DLD1 (cell line): ENCODE results near the gene CELA2A.
"Not testable (repeated sequence)": the region's sequence is repeated elsewhere in the genome, so short reads cannot be mapped to it uniquely, and the experiment has no call there.

Experiments
- in situ Hi-C: cut with HindIII; loops from 2 replicates; pipeline ENCODE4 v1.10.0; 2017; ENCODE audit warnings: low sequenced_read_pairs

The CELA2A gene

GRCh38 chr1:15463926-15464322 is 7.4 kb downstream of the CELA2A start:
- in situ Hi-C loops = not testable (repeated sequence)

GRCh38 chr1:15465674-15466073 is 9.1 kb downstream of the CELA2A start:
- in situ Hi-C loops = no loop called here

GRCh38 chr1:15466955-15467625 is 10.6 kb downstream of the CELA2A start:
- in situ Hi-C loops = not testable (repeated sequence)

- in situ Hi-C loops = no loop called here
These were observed 11.6 kb downstream of the CELA2A start for GRCh38 chr1:15468145-15468544.

- in situ Hi-C loops = no loop called here
These were observed 12.8 kb downstream of the CELA2A start for GRCh38 chr1:15469361-15469760.

GRCh38 chr1:15469821-15470448 is 13.4 kb downstream of the CELA2A start:
- in situ Hi-C loops = not testable (repeated sequence)

GRCh38 chr1:15471067-15471466 is 14.5 kb downstream of the CELA2A start:
- in situ Hi-C loops = not testable (repeated sequence)

- in situ Hi-C loops = not testable (repeated sequence)
These were observed 15.2 kb downstream of the CELA2A start for GRCh38 chr1:15471723-15472122.

GRCh38 chr1:15472587-15472986 is 16.1 kb downstream of the CELA2A start:
- in situ Hi-C loops = no loop called here

- in situ Hi-C loops = no loop called here
These were observed 19.3 kb downstream of the CELA2A start, which contains the start of gene CELA2B for GRCh38 chr1:15475752-15476314. CELA2B (plus strand) TSS chr1:15476104; CDS start chr1:15476126, 22 bp downstream.

GRCh38 chr1:15476927-15477326 is 20.4 kb downstream of the CELA2A start:
- in situ Hi-C loops = no loop called here

GRCh38 chr1:15477646-15478212 is 21.2 kb downstream of the CELA2A start:
- in situ Hi-C loops = no loop called here

- in situ Hi-C loops = no loop called here
These were observed 23.3 kb downstream of the CELA2A start for GRCh38 chr1:15479654-15480347.

- in situ Hi-C loops = not testable (repeated sequence)
These were observed 25.9 kb downstream of the CELA2A start for GRCh38 chr1:15482455-15482854.

- in situ Hi-C loops = not testable (repeated sequence)
These were observed 26.5 kb downstream of the CELA2A start for GRCh38 chr1:15482983-15483543.

GRCh38 chr1:15483971-15484370 is 27.4 kb downstream of the CELA2A start:
- in situ Hi-C loops = no loop called here

- in situ Hi-C loops = not testable (repeated sequence)
These were observed 27.9 kb downstream of the CELA2A start for GRCh38 chr1:15484443-15484842.

GRCh38 chr1:15485636-15486035 is 29.1 kb downstream of the CELA2A start:
- in situ Hi-C loops = no loop called here

GRCh38 chr1:15486844-15487610 is 30.5 kb downstream of the CELA2A start:
- in situ Hi-C loops = not testable (repeated sequence)

- in situ Hi-C loops = no loop called here
These were observed 31.8 kb downstream of the CELA2A start for GRCh38 chr1:15488371-15488770.
